Activated CD4-positive, alpha-beta T cell treated with anti-CD3 and anti-CD28 coated beads, Interleukin-2, amount 10 ng/mL, durations not matched to agents 24 days and 14 days (primary cell): ENCODE data around the gene CREB1. TPM values are rescaled to one million over a fixed set of nuclear protein-coding genes. Genes with fewer than 3 reads are reported as not detected.
"Not testable (repeated sequence)": the region's sequence is repeated elsewhere in the genome, so short reads cannot be mapped to it uniquely, and the experiment has no call there.

ENCODE experiments used
- DNase-seq: peaks from one replicate; pipeline ENCODE4 v3.0.0; 2022
- H3K27ac Mint-ChIP-seq: one replicate; pipeline ENCODE4 v1.8.0; 2022; ENCODE audit warnings: mild to moderate bottlenecking, mixed read lengths
- H3K27me3 Mint-ChIP-seq: one replicate; pipeline ENCODE4 v1.8.0; 2022; ENCODE audit warnings: mixed read lengths
- H3K36me3 Mint-ChIP-seq: one replicate; pipeline ENCODE4 v1.8.0; 2022; ENCODE audit warnings: low read depth, mild to moderate bottlenecking, mixed read lengths
- H3K4me1 Mint-ChIP-seq: one replicate; pipeline ENCODE4 v1.8.0; 2021; ENCODE audit warnings: mixed read lengths
- H3K4me3 Mint-ChIP-seq: one replicate; pipeline ENCODE4 v1.8.0; 2022; ENCODE audit warnings: mild to moderate bottlenecking, moderate library complexity, mixed read lengths
- H3K9me3 Mint-ChIP-seq: one replicate; pipeline ENCODE4 v1.8.0; 2021; ENCODE audit warnings: mixed read lengths
- intact Hi-C: fragments of 100-400 bp; cut with micrococcal nuclease; formaldehyde crosslinking; loops from one replicate; pipeline ENCODE4 v1.15.1; 2023
- total RNA-seq: library from RNA; stranded (reverse); gene quantifications from 2 replicates; pipeline ENCODE4 v1.2.3, GENCODE V29; 2022

Gene CREB1
- total RNA-seq, 1 donor from 2014 or later = 107 TPM

DNA sequence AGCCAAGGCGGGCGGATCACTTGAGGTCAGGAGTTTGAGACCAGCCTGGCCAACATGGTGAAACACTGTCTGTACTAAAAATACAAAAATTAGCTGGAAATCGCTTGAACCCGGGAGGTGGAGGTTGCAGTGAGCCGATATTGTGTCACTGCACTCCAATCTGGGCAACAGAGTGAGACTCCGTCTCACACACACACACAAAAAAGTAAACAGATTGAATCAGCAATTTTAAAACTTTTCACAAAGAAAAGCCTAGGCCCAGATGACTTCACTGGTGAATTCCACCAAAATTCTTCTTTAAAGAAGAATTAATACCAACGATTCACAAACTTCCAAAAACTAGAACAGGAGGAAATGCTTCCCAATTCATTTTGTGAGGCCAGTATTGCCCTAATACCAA is 116.8 kb downstream of the CREB1 start:
- H3K4me3 Mint-ChIP-seq, H3K4me1 Mint-ChIP-seq, H3K27ac Mint-ChIP-seq, H3K36me3 Mint-ChIP-seq, H3K9me3 Mint-ChIP-seq, intact Hi-C loops, DNase-seq: not testable (repeated sequence)
- peaks cover 12% of the 10 kb centered on the region for H3K27me3 Mint-ChIP-seq

Other genes with a start within 250 kb of the CREB1 start
- 37.9 and 42.6 TPM in 2 replicates for gene METTL21A, start 95.4 kb downstream of the CREB1 start, total RNA-seq
- gene CCNYL1, start 181.7 kb downstream of the CREB1 start, total RNA-seq = 6.1 and 8.7 TPM in 2 replicates
- 0.75 and 1.1 TPM in 2 replicates for gene FZD5, start 239.9 kb downstream of the CREB1 start, total RNA-seq